SK-N-SH (cell line): Measurements from ENCODE around the gene HECW1.

ENCODE experiments used
- CHD2 ChIP-seq: fragments of 150-350 bp; IDR thresholded peaks from 2 replicates; pipeline ENCODE4 v1.6.1; 2018; ENCODE audit warnings: low read length; ENCODE audit not compliant: partially characterized antibody
- CTCF ChIP-seq: fragments of 200-600 bp; sonication (generic); IDR thresholded peaks from 2 replicates; pipeline ENCODE4 v1.6.1; 2017; ENCODE audit warnings: antibody characterized with exemption, mild to moderate bottlenecking, moderate library complexity
- EP300 ChIP-seq, 2 experiments: IDR thresholded peaks; 2 replicates each; pipeline versions ENCODE4 v1.4.0 to v1.6.1; 2012; ENCODE audit warnings: borderline replicate concordance in 1 of 2, low read depth in 1 of 2, low read length in 1 of 2
- EZH2phosphoT487 ChIP-seq: fragments of 200-600 bp; sonication (generic); IDR thresholded peaks from 2 replicates; pipeline ENCODE4 v1.6.1; 2017; ENCODE audit warnings: low read depth, mixed run types, mild to moderate bottlenecking, antibody characterized with exemption, moderate library complexity, borderline replicate concordance
- GATA2 ChIP-seq: sonication (generic); formaldehyde crosslinking; IDR thresholded peaks from 2 replicates; pipeline ENCODE4 v1.5.0; 2020; ENCODE audit warnings: mild to moderate bottlenecking, missing genetic modification reagents
- MAX ChIP-seq: IDR thresholded peaks from 2 replicates; pipeline ENCODE4 v1.4.0; 2012; ENCODE audit warnings: low read depth
- NRF1 ChIP-seq: IDR thresholded peaks from 2 replicates; pipeline ENCODE4 v1.6.1; 2012; ENCODE audit warnings: low read depth, mild to moderate bottlenecking, low read length
- YY1 ChIP-seq: IDR thresholded peaks from 2 replicates; pipeline ENCODE4 v1.4.0; 2012; ENCODE audit warnings: low read depth, mild to moderate bottlenecking
- TF ChIP-seq, protein P1 (sequence below): IDR thresholded peaks from 2 replicates; pipeline ENCODE4 v1.6.1; 2012; ENCODE audit warnings: mild to moderate bottlenecking, low read depth, low read length, moderate library complexity

DNA sequence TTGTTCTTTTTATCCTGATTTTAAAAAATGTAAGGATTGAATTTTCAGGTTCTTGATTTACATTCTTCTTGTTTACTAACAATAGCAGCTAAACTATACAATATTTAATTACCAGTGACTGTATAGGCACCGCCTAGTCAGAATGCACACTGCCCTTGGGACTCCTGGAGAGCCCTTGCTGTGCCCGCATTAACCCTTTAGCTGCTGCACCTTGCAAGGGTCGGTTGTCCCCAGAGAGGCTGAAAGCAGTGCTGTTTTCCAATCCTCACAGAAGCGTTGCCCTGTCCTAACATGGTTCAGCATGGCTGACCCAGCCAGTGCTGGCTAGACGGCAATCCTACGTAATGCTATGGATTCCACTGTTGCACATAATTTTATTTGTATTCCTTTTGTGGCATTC is 102.6 kb downstream of the HECW1 start:
- TF ChIP-seq CTCF (no peak), EP300 (IDR thresholded peaks at IDR 0.05; ENCODE audit: borderline replicate concordance in 1 of 2, low read depth in 1 of 2, low read length in 1 of 2) (no peak), NRF1 (no peak), CHD2 (no peak), EZH2phosphoT487 (no peak), YY1 (no peak), GATA2 (CRISPR knock-in tag) (no peak), MAX (no peak)
- TF ChIP-seq, protein P1, sequence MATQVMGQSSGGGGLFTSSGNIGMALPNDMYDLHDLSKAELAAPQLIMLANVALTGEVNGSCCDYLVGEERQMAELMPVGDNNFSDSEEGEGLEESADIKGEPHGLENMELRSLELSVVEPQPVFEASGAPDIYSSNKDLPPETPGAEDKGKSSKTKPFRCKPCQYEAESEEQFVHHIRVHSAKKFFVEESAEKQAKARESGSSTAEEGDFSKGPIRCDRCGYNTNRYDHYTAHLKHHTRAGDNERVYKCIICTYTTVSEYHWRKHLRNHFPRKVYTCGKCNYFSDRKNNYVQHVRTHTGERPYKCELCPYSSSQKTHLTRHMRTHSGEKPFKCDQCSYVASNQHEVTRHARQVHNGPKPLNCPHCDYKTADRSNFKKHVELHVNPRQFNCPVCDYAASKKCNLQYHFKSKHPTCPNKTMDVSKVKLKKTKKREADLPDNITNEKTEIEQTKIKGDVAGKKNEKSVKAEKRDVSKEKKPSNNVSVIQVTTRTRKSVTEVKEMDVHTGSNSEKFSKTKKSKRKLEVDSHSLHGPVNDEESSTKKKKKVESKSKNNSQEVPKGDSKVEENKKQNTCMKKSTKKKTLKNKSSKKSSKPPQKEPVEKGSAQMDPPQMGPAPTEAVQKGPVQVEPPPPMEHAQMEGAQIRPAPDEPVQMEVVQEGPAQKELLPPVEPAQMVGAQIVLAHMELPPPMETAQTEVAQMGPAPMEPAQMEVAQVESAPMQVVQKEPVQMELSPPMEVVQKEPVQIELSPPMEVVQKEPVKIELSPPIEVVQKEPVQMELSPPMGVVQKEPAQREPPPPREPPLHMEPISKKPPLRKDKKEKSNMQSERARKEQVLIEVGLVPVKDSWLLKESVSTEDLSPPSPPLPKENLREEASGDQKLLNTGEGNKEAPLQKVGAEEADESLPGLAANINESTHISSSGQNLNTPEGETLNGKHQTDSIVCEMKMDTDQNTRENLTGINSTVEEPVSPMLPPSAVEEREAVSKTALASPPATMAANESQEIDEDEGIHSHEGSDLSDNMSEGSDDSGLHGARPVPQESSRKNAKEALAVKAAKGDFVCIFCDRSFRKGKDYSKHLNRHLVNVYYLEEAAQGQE, result no peak
